Effector memory CD8-positive, alpha-beta T cell (primary cell): ENCODE data around the gene SORT1.

Experiments used
- ATAC-seq: fragments of 150-1000 bp; cut with Tn5 transposase; replicated peaks from 2 replicates; pipeline ENCODE4 v1.10.0; 2021; ENCODE audit warnings: mild to moderate bottlenecking, moderate library complexity
- DNase-seq, 3 experiments: peaks; one replicate each; pipeline ENCODE4 v3.0.0; 2021
- H3K27ac Mint-ChIP-seq, 2 donors: one replicate each; pipeline ENCODE4 v1.8.0; 2022; ENCODE audit warnings: mild to moderate bottlenecking in 2 of 2, mixed read lengths in 2 of 2, moderate library complexity in 2 of 2
- H3K27me3 Mint-ChIP-seq, 2 donors: one replicate each; pipeline ENCODE4 v1.8.0; 2022; ENCODE audit warnings: mixed read lengths in 2 of 2
- H3K36me3 Mint-ChIP-seq: one replicate; pipeline ENCODE4 v1.8.0; 2022; ENCODE audit warnings: mild to moderate bottlenecking, moderate library complexity, mixed read lengths; ENCODE audit not compliant: insufficient read depth
- H3K4me1 Mint-ChIP-seq, 2 donors: one replicate each; pipeline ENCODE4 v1.8.0; 2022; ENCODE audit warnings: low read depth in 2 of 2, mixed read lengths in 2 of 2
- H3K4me3 Mint-ChIP-seq, 2 donors: one replicate each; pipeline ENCODE4 v1.8.0; 2022; ENCODE audit warnings: mild to moderate bottlenecking in 2 of 2, mixed read lengths in 2 of 2, moderate library complexity in 2 of 2
- H3K9me3 Mint-ChIP-seq, 2 donors: one replicate each; pipeline ENCODE4 v1.8.0; 2022; ENCODE audit warnings: mixed read lengths in 2 of 2

Gene SORT1

GRCh38 chr1:109361069-109361468 lies 36.6 kb downstream of the SORT1 start:
- DNase-seq (no peak), ATAC-seq (no peak)
- peaks cover 14 to 25% of the 10 kb centered on the region in 2 donors for H3K27me3 Mint-ChIP-seq
- H3K9me3 Mint-ChIP-seq: no peaks in the 10 kb centered on the region
- H3K36me3 Mint-ChIP-seq: no peaks in the 10 kb centered on the region
- no peak overlapping the region for H3K4me3 Mint-ChIP-seq
- no peaks in the 10 kb centered on the region for H3K4me1 Mint-ChIP-seq
- no peak overlapping the region for H3K27ac Mint-ChIP-seq

GRCh38 chr1:109357616-109358015 lies 40.1 kb downstream of the SORT1 start:
- no peaks in the 10 kb centered on the region for H3K9me3 Mint-ChIP-seq
- DNase-seq (no peak), ATAC-seq (no peak)
- H3K4me3 Mint-ChIP-seq: no peak overlapping the region
- H3K4me1 Mint-ChIP-seq: no peaks in the 10 kb centered on the region
- no peaks in the 10 kb centered on the region for H3K36me3 Mint-ChIP-seq
- H3K27me3 Mint-ChIP-seq: peaks cover 6% of the 10 kb centered on the region in 2 donors
- H3K27ac Mint-ChIP-seq: no peak overlapping the region

- Mint-ChIP-seq H3K27ac (no peak overlapping the region), H3K9me3 (no peaks in the 10 kb centered on the region), H3K4me3 (no peak overlapping the region), H3K27me3 (peaks cover 6 to 9% of the 10 kb centered on the region in 2 donors), H3K36me3 (no peaks in the 10 kb centered on the region), H3K4me1 (no peaks in the 10 kb centered on the region)
- DNase-seq (no peak), ATAC-seq (no peak)
These were observed 40.8 kb downstream of the SORT1 start for GRCh38 chr1:109356915-109357314.

- H3K9me3 Mint-ChIP-seq: no peaks in the 10 kb centered on the region
- DNase-seq: no peak
- no peak for ATAC-seq
- peaks cover 6 to 13% of the 10 kb centered on the region in 2 donors for H3K27me3 Mint-ChIP-seq
- no peaks in the 10 kb centered on the region for H3K36me3 Mint-ChIP-seq
- H3K27ac Mint-ChIP-seq: no peak overlapping the region
- H3K4me3 Mint-ChIP-seq: no peak overlapping the region
- H3K4me1 Mint-ChIP-seq: no peaks in the 10 kb centered on the region
These were observed 41.2 kb downstream of the SORT1 start for GRCh38 chr1:109356505-109356904.

GRCh38 chr1:109354929-109355328 lies 42.8 kb downstream of the SORT1 start:
- Mint-ChIP-seq H3K4me3 (no peak overlapping the region), H3K9me3 (no peaks in the 10 kb centered on the region), H3K4me1 (no peaks in the 10 kb centered on the region), H3K27ac (no peak overlapping the region), H3K36me3 (no peaks in the 10 kb centered on the region), H3K27me3 (peaks cover 6 to 18% of the 10 kb centered on the region in 2 donors)
- ATAC-seq (no peak), DNase-seq (no peak)

GRCh38 chr1:109351457-109351856 lies 46.3 kb downstream of the SORT1 start:
- Mint-ChIP-seq H3K9me3 (no peaks in the 10 kb centered on the region), H3K36me3 (no peaks in the 10 kb centered on the region), H3K27me3 (peaks cover 6 to 27% of the 10 kb centered on the region in 2 donors), H3K4me3 (no peak overlapping the region), H3K4me1 (no peaks in the 10 kb centered on the region), H3K27ac (no peak overlapping the region)
- no peak for DNase-seq
- no peak for ATAC-seq

- Mint-ChIP-seq H3K4me1 (no peaks in the 10 kb centered on the region), H3K27ac (no peak overlapping the region), H3K36me3 (no peaks in the 10 kb centered on the region), H3K9me3 (no peaks in the 10 kb centered on the region), H3K4me3 (no peak overlapping the region), H3K27me3 (peaks cover 6 to 29% of the 10 kb centered on the region in 2 donors)
- no peak for DNase-seq
- no peak for ATAC-seq
These were observed 47.1 kb downstream of the SORT1 start for GRCh38 chr1:109350655-109351054.

- Mint-ChIP-seq H3K9me3 (no peaks in the 10 kb centered on the region), H3K4me3 (no peak overlapping the region), H3K27ac (no peak overlapping the region), H3K27me3 (peaks cover 6 to 29% of the 10 kb centered on the region in 2 donors), H3K36me3 (no peaks in the 10 kb centered on the region), H3K4me1 (no peaks in the 10 kb centered on the region)
- ATAC-seq: no peak
- DNase-seq: no peak
These were observed 47.5 kb downstream of the SORT1 start for GRCh38 chr1:109350182-109350581.

GRCh38 chr1:109347511-109347910 lies 50.2 kb downstream of the SORT1 start:
- Mint-ChIP-seq H3K4me3 (no peak overlapping the region), H3K9me3 (no peaks in the 10 kb centered on the region), H3K27ac (no peak overlapping the region), H3K36me3 (no peaks in the 10 kb centered on the region), H3K27me3 (peaks cover 9 to 38% of the 10 kb centered on the region in 2 donors), H3K4me1 (no peaks in the 10 kb centered on the region)
- DNase-seq (no peak), ATAC-seq (no peak)

- H3K27me3 Mint-ChIP-seq: peaks cover 9 to 25% of the 10 kb centered on the region in 2 donors
- DNase-seq (no peak), ATAC-seq (no peak)
- no peaks in the 10 kb centered on the region for H3K9me3 Mint-ChIP-seq
- H3K27ac Mint-ChIP-seq: no peak overlapping the region
- H3K36me3 Mint-ChIP-seq: no peaks in the 10 kb centered on the region
- no peak overlapping the region for H3K4me3 Mint-ChIP-seq
- H3K4me1 Mint-ChIP-seq: no peaks in the 10 kb centered on the region
These were observed 55.5 kb downstream of the SORT1 start for GRCh38 chr1:109341944-109342930.

- ATAC-seq: no peak
- Mint-ChIP-seq H3K36me3 (no peaks in the 10 kb centered on the region), H3K9me3 (no peaks in the 10 kb centered on the region), H3K4me3 (no peak overlapping the region), H3K4me1 (no peaks in the 10 kb centered on the region), H3K27me3 (peaks cover 0 to 4% of the 10 kb centered on the region in 2 donors), H3K27ac (no peak overlapping the region)
- DNase-seq: no peak
These were observed 59.1 kb downstream of the SORT1 start for GRCh38 chr1:109338608-109339007.

- H3K36me3 Mint-ChIP-seq: no peaks in the 10 kb centered on the region
- H3K9me3 Mint-ChIP-seq: no peaks in the 10 kb centered on the region
- no peak for DNase-seq
- ATAC-seq: no peak
- no peaks in the 10 kb centered on the region for H3K4me1 Mint-ChIP-seq
- H3K27ac Mint-ChIP-seq: no peak overlapping the region
- H3K27me3 Mint-ChIP-seq: no peaks in the 10 kb centered on the region
- no peak overlapping the region for H3K4me3 Mint-ChIP-seq
These were observed 59.6 kb downstream of the SORT1 start for GRCh38 chr1:109338091-109338490.

GRCh38 chr1:109335091-109335490 lies 62.6 kb downstream of the SORT1 start:
- no peaks in the 10 kb centered on the region for H3K36me3 Mint-ChIP-seq
- no peak overlapping the region for H3K4me3 Mint-ChIP-seq
- DNase-seq (no peak), ATAC-seq (no peak)
- no peaks in the 10 kb centered on the region for H3K4me1 Mint-ChIP-seq
- peaks cover 0 to 3% of the 10 kb centered on the region in 2 donors for H3K9me3 Mint-ChIP-seq
- no peak overlapping the region for H3K27ac Mint-ChIP-seq
- H3K27me3 Mint-ChIP-seq: no peaks in the 10 kb centered on the region

GRCh38 chr1:109331113-109331512 lies 66.6 kb downstream of the SORT1 start:
- Mint-ChIP-seq H3K27ac (no peak overlapping the region), H3K9me3 (peaks cover 0 to 6% of the 10 kb centered on the region in 2 donors), H3K27me3 (peaks cover 7 to 9% of the 10 kb centered on the region in 2 donors), H3K4me1 (no peaks in the 10 kb centered on the region), H3K36me3 (no peaks in the 10 kb centered on the region), H3K4me3 (no peak overlapping the region)
- DNase-seq: no peak
- no peak for ATAC-seq
